HL-60 (cell line): ENCODE results near the gene PLCD1.

Experiments
- CTCF ChIP-seq: IDR thresholded peaks from one replicate; pipeline ENCODE4 v1.5.1; 2011; ENCODE audit warnings: low read length, control low read depth, inconsistent platforms; ENCODE audit not compliant: insufficient read depth
- GABPA ChIP-seq: IDR thresholded peaks from 2 replicates; pipeline ENCODE4 v1.6.1; 2012; ENCODE audit warnings: low read depth
- POLR2AphosphoS5 ChIP-seq: IDR thresholded peaks from 2 replicates; pipeline ENCODE4 v1.6.1; 2012; ENCODE audit warnings: low read depth
- REST ChIP-seq: IDR thresholded peaks from 2 replicates; pipeline ENCODE4 v1.6.1; 2012; ENCODE audit warnings: low read depth; ENCODE audit not compliant: insufficient replicate concordance
- SPI1 ChIP-seq: IDR thresholded peaks from 2 replicates; pipeline ENCODE4 v1.6.1; 2012; ENCODE audit warnings: low read depth, mild to moderate bottlenecking, borderline replicate concordance

GRCh38 chr3:38059591-38059990, 30.1 kb upstream of the PLCD1 start:
- TF ChIP-seq CTCF, result no peak
- TF ChIP-seq POLR2AphosphoS5, result no peak
- TF ChIP-seq REST, result no peak
- TF ChIP-seq SPI1, result no peak
- no peak for TF ChIP-seq GABPA
